GDM1 (cell line): ENCODE results near the gene MAP4K5.

Source experiments
- DNase-seq: peaks from one replicate; lab custom pipeline; 2025; lab: John Stamatoyannopoulos, UW

Gene MAP4K5

GRCh38 chr14:50399251-50400032 is 132.9 kb downstream of the MAP4K5 start:
- DNase-seq = no peak

- no peak for DNase-seq
These were observed 134.2 kb downstream of the MAP4K5 start for GRCh38 chr14:50398189-50398580.

- DNase-seq = no peak
These were observed 134.8 kb downstream of the MAP4K5 start for GRCh38 chr14:50397390-50398188.

GRCh38 chr14:50396631-50397389 is 135.6 kb downstream of the MAP4K5 start, which contains the start of gene CDKL1:
TSS of gene CDKL1 (minus strand) at chr14:50396881. CDS start at chr14:50395868, 1,013 bp downstream.
- peak; percentile 14 for DNase-seq

- DNase-seq = no peak
These were observed 136.9 kb downstream of the MAP4K5 start for GRCh38 chr14:50395448-50395847.

GRCh38 chr14:50394713-50395112 is 137.7 kb downstream of the MAP4K5 start:
- DNase-seq = no peak

- no peak for DNase-seq
These were observed 142.5 kb downstream of the MAP4K5 start for GRCh38 chr14:50389668-50390441.

GRCh38 chr14:50388256-50388931 is 144.0 kb downstream of the MAP4K5 start:
- no peak for DNase-seq

- DNase-seq = no peak
These were observed 144.8 kb downstream of the MAP4K5 start for GRCh38 chr14:50387548-50387947.

- no peak for DNase-seq
These were observed 148.6 kb downstream of the MAP4K5 start for GRCh38 chr14:50383618-50384225.

- no peak for DNase-seq
These were observed 150.5 kb downstream of the MAP4K5 start for GRCh38 chr14:50381823-50382287.

GRCh38 chr14:50381008-50381407 is 151.4 kb downstream of the MAP4K5 start:
- no peak for DNase-seq

- no peak for DNase-seq
These were observed 151.9 kb downstream of the MAP4K5 start for GRCh38 chr14:50380455-50380854.

- no peak for DNase-seq
These were observed 152.8 kb downstream of the MAP4K5 start for GRCh38 chr14:50379563-50379962.

GRCh38 chr14:50377550-50378085 is 154.8 kb downstream of the MAP4K5 start:
- DNase-seq = no peak

- DNase-seq = no peak
These were observed 156.6 kb downstream of the MAP4K5 start for GRCh38 chr14:50375760-50376159.

GRCh38 chr14:50373959-50374358 is 158.4 kb downstream of the MAP4K5 start:
- DNase-seq = no peak

- no peak for DNase-seq
These were observed 160.8 kb downstream of the MAP4K5 start for GRCh38 chr14:50371546-50371945.
